Lower lobe of right lung (tissue), 2 donors: Measurements from ENCODE around the gene DMRTC2. TPM values are rescaled to one million over a fixed set of nuclear protein-coding genes. Genes with fewer than 3 reads are reported as not detected.

Experiments used
- ATAC-seq, 2 donors: fragments of 200-7000 bp; cut with Tn5 transposase; one replicate each; pipeline ENCODE4 v1.9.1; 2020 to 2022; ENCODE audit warnings: mild to moderate bottlenecking in 2 of 2, moderate library complexity in 2 of 2
- DNase-seq: peaks from one replicate; pipeline ENCODE4 v3.0.0-alpha.2; 2020
- H3K27ac ChIP-seq: fragments of 200-600 bp; one replicate; pipeline ENCODE4 v1.8.0; 2022
- H3K27me3 ChIP-seq: fragments of 200-600 bp; one replicate; pipeline ENCODE4 v1.8.0; 2022; ENCODE audit warnings: low read depth
- H3K36me3 ChIP-seq: fragments of 200-600 bp; one replicate; pipeline ENCODE4 v1.8.0; 2022; ENCODE audit warnings: mild to moderate bottlenecking
- H3K4me1 ChIP-seq: fragments of 200-600 bp; one replicate; pipeline ENCODE4 v1.8.0; 2022
- H3K4me3 ChIP-seq: fragments of 200-600 bp; one replicate; pipeline ENCODE4 v1.8.0; 2022; ENCODE audit warnings: mild to moderate bottlenecking
- H3K9me3 ChIP-seq: fragments of 200-600 bp; one replicate; pipeline ENCODE4 v1.8.0; 2022
- intact Hi-C: fragments of 100-400 bp; cut with DNase I; formaldehyde crosslinking; loops from one replicate; pipeline ENCODE4 v1.11.0; 2022
- total RNA-seq: library from RNA; stranded (reverse); fragmentation: NEBNext Ultra II Directional; extraction: Animal tissue kit (Norgen Biotek cat#: 25700); gene quantifications from one replicate; pipeline ENCODE4 v1.2.1, GENCODE V29; 2021
- TF ChIP-seq, protein P1 (sequence below): fragments of 200-600 bp; IDR thresholded peaks from one replicate; pipeline ENCODE4 v1.8.0; 2022; ENCODE audit warnings: antibody characterized with exemption, mild to moderate bottlenecking
- donor health status: DM: no; HTN: yes; CAD: no; lungs with severe emphysema.

The DMRTC2 gene
- total RNA-seq, 1 donor from 2014 or later: not detected

DNA sequence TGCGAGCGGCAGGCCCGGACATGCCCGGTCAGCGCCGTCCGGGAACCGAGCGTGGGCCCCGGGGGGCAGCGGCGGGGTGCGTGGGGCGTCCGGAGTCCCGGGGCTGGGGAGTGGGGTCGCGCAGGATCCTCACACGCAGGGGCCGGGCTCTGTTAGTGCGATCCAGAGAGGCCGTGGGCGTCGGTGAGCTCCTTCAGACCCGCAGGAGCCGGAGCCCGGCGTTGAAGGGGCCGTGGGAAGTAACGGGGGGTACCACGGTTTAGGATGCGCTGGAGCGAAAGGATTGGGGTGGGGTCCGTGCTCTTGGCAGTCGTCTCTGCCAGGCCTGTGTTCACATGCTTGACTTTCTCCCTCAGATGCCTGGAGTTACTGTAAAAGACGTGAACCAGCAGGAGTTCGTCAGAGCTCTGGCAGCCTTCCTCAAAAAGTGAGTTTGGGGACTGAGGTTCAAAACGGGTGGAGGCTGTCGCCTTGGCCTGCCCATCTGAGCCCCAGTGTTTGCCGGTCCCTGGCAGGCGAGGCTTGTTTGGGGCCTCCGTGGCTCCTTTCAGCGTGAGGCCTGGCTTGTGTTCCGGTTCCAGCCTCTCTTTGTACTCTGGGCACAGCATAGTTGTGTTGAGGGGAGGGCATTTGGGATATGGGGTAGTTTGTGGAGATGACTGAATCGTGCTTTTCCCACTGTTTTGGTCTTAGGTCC, 15.7 kb downstream of the DMRTC2 start:
- Histone ChIP-seq H3K27me3 (no peaks in the 10 kb centered on the region), H3K4me1 (peaks cover 54% of the 10 kb centered on the region), H3K36me3 (peaks cover 49% of the 10 kb centered on the region), H3K27ac (peak overlapping the region; percentile 90), H3K4me3 (peak overlapping the region; percentile 90), H3K9me3 (no peaks in the 10 kb centered on the region)
- ATAC-seq (no peak), DNase-seq (peak; percentile 69)
- intact Hi-C loops: no loop called here
- TF ChIP-seq, protein P1, sequence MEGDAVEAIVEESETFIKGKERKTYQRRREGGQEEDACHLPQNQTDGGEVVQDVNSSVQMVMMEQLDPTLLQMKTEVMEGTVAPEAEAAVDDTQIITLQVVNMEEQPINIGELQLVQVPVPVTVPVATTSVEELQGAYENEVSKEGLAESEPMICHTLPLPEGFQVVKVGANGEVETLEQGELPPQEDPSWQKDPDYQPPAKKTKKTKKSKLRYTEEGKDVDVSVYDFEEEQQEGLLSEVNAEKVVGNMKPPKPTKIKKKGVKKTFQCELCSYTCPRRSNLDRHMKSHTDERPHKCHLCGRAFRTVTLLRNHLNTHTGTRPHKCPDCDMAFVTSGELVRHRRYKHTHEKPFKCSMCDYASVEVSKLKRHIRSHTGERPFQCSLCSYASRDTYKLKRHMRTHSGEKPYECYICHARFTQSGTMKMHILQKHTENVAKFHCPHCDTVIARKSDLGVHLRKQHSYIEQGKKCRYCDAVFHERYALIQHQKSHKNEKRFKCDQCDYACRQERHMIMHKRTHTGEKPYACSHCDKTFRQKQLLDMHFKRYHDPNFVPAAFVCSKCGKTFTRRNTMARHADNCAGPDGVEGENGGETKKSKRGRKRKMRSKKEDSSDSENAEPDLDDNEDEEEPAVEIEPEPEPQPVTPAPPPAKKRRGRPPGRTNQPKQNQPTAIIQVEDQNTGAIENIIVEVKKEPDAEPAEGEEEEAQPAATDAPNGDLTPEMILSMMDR: no peak

DNA sequence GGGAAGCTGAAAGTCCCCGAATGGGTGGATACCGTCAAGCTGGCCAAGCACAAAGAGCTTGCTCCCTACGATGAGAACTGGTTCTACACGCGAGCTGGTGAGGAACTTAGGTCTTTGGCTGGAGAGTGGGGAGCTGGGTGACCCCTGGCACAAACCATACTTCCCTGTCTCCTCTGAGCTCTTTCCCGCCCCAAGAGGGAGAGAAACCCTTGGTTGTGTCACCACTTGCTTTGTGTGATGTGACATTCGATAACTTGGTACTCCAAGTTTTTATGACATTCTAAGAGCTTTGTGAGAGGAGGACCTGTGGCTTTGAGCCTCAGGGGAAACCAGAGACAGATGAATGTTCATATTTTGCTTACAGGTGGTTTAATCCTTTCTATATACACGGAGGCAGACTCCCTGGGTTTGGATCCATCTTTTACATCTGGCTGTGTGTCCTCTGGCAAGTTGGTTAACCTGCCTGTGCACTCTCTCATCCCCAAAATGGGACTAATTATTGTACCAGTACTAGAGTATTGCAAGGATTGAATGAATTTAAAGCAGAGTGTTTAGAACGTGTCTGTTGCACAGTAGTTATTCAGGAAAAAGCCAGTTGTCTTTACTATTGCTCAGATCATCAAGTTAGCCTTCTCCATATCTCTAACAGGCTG, 16.4 kb downstream of the DMRTC2 start:
- peaks cover 58% of the 10 kb centered on the region for H3K4me1 ChIP-seq
- TF ChIP-seq, protein P1: no peak

GRCh38 chr19:41861846-41862245, 17.0 kb downstream of the DMRTC2 start:
- Histone ChIP-seq H3K4me3 (peak overlapping the region; percentile 90), H3K36me3 (peaks cover 62% of the 10 kb centered on the region), H3K27ac (no peak overlapping the region), H3K27me3 (no peaks in the 10 kb centered on the region), H3K9me3 (no peaks in the 10 kb centered on the region), H3K4me1 (peaks cover 64% of the 10 kb centered on the region)
- intact Hi-C loops: no loop called here
- TF ChIP-seq, protein P1: no peak
- DNase-seq (no peak), ATAC-seq (no peak)

More for the DNA sequence above, 16.4 kb downstream of the DMRTC2 start:
- peaks cover 56% of the 10 kb centered on the region for H3K36me3 ChIP-seq
- H3K9me3 ChIP-seq: no peaks in the 10 kb centered on the region
- peak overlapping the region; percentile 90 for H3K4me3 ChIP-seq
- no peak for ATAC-seq
- H3K27ac ChIP-seq: peak overlapping the region; percentile 90
- no peaks in the 10 kb centered on the region for H3K27me3 ChIP-seq
- intact Hi-C loops: no loop called here
- DNase-seq: no peak

- no peaks in the 10 kb centered on the region for H3K9me3 ChIP-seq
- H3K36me3 ChIP-seq: peaks cover 67% of the 10 kb centered on the region
- H3K27ac ChIP-seq: no peak overlapping the region
- no peaks in the 10 kb centered on the region for H3K27me3 ChIP-seq
- no peak for ATAC-seq
- DNase-seq: no peak
- peaks cover 71% of the 10 kb centered on the region for H3K4me1 ChIP-seq
- TF ChIP-seq, protein P1: no peak
- H3K4me3 ChIP-seq: no peak overlapping the region
- intact Hi-C loops: no loop called here
These were observed 17.7 kb downstream of the DMRTC2 start for GRCh38 chr19:41862445-41862986.

- no peak overlapping the region for H3K4me3 ChIP-seq
These were observed 18.5 kb downstream of the DMRTC2 start for GRCh38 chr19:41863209-41863931.

More at GRCh38 chr19:41863209-41863931, 18.5 kb downstream of the DMRTC2 start:
- H3K27me3 ChIP-seq: no peaks in the 10 kb centered on the region
- TF ChIP-seq, protein P1: no peak
- no peaks in the 10 kb centered on the region for H3K9me3 ChIP-seq
- peaks cover 75% of the 10 kb centered on the region for H3K36me3 ChIP-seq
- DNase-seq: no peak
- ATAC-seq: no peak
- no peak overlapping the region for H3K27ac ChIP-seq
- intact Hi-C loops: no loop called here
- peaks cover 79% of the 10 kb centered on the region for H3K4me1 ChIP-seq
